ENCODE results near the gene SH3GLB2.
"Not testable (repeated sequence)": the region's sequence is repeated elsewhere in the genome, so short reads cannot be mapped to it uniquely, and the experiment has no call there.

The SH3GLB2 gene

DNA sequence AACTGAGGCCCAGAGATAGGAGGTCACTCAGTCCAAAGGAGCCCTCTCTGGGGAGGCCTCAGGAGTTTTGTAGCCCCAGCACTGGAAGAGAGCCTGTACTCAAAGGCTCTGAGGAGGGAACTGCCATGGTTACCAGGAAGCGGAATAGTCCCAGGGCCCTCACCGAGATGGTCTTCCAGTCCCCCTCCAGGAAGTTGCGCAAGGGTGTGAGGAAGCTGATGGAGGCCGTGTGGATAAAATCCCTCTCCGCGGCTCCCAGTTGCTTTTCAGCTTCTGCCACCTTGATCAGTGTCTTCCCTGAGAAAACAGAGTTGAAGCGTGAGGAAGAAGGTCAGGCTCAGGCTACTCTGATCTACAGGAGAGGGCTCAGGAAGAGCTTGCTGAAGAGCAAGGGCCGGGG lies 13.5 kb downstream of the SH3GLB2 start:
- no peak for DNase-seq (ENCODE audit: low spot score)

DNA sequence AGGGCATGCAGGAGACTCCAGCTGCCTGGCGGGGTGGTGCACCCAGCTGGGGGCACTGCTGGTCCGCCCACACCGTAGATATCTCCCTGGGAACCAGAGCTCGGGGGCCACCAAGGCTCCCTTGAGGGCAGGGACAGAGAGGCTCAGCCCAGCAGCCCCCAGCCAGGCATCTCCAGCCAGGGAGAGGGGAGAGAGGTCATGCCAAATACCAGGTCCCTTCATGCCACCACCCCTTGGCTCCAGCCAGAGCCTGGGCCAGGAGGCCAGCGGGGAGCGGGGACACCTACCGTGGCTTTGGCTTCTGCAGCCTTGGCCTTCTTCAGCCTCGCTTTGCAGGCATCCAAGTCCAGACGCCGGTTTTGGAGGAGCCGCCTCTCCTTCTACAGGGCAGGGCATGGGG lies 14.0 kb downstream of the SH3GLB2 start:
- DNase-seq (ENCODE audit: low spot score): no peak

GRCh38 chr9:129013674-129014073 lies 14.5 kb downstream of the SH3GLB2 start:
- DNase-seq (ENCODE audit: low spot score): no peak

DNA sequence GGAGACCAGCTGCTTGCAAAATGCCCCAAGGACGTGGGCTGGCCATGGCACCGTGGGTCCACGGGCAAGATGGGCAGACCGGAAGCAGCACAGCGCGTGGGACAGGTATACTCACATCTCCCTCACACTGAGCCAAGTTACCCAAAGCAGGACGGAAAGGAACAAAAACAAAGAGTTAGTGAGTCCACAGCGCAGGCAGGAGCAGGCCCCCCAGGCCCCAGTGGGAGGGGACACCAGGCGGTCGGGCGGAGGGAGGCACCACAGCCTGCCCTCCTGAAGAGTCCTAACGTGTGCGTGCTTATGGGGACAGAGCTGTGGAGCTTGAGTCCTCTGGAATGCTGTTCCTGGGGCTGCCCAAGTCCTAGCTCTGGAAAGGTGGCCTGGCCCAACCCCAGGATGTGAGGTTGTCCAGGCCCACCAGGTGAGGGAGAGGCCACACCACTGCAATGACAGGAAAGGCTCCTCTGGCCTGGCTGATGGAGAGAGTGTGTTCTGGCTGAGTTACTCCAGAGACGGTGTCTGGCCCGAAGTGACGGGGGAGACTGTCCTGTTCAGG lies 15.2 kb downstream of the SH3GLB2 start:
- DNase-seq (ENCODE audit: low spot score): no peak

GRCh38 chr9:129012343-129012742 lies 15.8 kb downstream of the SH3GLB2 start:
- no peak for DNase-seq (ENCODE audit: low spot score)

DNA sequence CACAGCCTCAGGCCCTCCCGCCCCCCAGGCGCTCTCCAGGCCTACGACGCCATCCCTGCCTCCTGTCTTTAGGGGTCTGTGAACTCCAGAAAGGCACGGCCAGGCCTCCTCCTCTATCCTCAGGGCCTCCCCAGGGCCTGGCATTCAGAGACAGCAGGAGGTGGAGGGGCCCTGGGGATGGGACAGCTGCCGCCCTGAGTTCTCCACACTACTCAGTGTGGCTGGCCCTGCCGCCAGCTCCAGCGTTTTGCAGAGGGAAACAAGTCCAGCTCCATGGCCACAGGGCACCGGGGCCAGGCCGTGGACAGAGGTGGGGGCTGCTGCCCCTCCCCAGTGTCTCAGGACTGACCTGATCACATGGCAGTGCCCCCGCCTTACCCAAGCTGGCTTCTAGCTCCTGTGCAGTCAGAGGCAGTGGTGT lies 16.4 kb downstream of the SH3GLB2 start:
- DNase-seq (ENCODE audit: low spot score): no peak

DNA sequence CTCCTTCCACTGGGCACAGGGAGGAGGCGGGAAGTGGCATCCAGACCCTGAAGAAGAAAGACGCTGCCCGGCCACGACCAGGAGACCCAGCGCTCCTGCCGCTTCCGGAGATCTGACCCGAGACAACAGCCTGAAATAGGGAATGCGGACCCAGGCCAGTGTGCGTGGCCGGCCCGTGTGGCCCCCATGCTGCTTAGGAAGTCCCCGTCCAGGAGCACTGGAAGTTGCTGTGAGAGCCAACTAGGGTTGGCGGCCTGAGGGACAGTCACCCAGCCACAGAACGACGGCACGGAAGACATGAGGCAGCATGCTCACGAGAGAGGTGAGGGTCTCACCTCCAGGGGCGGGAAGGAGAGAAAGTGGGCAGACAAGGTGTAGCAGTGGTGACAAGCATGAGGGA lies 17.0 kb downstream of the SH3GLB2 start:
- no peak for DNase-seq (ENCODE audit: low spot score)

DNA sequence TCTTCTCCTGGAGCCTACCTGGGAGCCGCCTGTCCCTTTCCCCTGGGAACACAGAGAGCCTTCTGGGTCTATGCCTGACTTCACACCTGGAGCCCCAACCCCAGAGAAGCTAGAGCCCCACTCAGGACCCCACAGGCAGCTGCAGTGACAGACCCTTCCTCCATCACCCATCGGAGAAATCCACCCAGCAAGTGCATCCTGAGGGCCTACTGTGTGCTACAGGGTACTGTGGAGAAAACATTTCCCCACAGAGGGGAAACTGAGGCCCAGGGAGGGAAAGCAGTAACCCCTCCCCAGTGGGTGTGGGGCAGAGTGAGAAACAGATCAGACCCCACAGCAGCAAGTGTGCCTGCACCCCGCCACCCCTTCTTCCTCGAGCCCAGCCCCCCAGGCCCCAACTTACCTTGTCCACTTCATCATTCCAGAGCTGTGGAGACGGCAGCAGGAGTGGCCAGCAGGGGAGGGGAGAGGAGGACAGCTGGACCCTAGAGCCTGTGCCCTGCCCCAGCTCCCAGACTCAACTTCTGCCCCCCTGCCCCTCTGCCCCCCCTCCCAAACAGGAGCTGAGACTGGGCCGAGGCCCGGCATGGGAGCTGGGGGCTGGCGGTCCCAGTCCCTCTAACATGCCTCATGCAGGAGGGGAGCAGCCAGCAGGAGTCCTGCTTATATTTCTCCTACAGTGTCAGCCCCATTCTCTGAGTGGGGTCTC lies 17.7 kb downstream of the SH3GLB2 start:
- DNase-seq (ENCODE audit: low spot score): no peak

GRCh38 chr9:129009584-129010141 lies 18.5 kb downstream of the SH3GLB2 start:
- DNase-seq (ENCODE audit: low spot score): no peak

GRCh38 chr9:129008986-129009583 lies 19.0 kb downstream of the SH3GLB2 start:
- no peak for DNase-seq (ENCODE audit: low spot score)

DNA sequence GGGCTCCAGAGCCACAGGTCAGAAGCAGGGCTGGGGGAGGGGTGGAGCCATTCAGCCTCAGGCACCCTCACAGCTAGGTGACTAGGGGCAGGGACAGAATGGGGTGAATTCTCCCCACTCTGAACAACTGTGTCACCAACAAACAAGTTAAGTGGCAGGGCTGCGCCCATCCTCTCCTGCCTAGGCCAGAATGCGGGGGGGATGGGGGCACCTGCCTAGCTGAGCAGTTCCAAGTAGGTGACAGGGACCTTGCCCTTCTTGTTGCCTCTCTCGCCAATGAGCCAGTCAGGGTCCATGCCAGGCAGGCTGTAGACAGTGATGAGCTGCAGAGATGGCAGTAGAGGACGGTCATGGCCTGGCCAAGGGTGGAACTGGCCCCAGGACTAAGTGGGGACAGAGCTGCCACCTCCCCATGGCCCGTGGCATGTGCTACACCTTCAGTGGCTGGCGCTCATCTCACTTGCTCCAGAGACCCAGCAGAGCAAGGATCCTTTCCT lies 19.6 kb downstream of the SH3GLB2 start:
- DNase-seq (ENCODE audit: low spot score): no peak

GRCh38 chr9:129007766-129008468 lies 20.2 kb downstream of the SH3GLB2 start:
- no peak for DNase-seq (ENCODE audit: low spot score)

DNA sequence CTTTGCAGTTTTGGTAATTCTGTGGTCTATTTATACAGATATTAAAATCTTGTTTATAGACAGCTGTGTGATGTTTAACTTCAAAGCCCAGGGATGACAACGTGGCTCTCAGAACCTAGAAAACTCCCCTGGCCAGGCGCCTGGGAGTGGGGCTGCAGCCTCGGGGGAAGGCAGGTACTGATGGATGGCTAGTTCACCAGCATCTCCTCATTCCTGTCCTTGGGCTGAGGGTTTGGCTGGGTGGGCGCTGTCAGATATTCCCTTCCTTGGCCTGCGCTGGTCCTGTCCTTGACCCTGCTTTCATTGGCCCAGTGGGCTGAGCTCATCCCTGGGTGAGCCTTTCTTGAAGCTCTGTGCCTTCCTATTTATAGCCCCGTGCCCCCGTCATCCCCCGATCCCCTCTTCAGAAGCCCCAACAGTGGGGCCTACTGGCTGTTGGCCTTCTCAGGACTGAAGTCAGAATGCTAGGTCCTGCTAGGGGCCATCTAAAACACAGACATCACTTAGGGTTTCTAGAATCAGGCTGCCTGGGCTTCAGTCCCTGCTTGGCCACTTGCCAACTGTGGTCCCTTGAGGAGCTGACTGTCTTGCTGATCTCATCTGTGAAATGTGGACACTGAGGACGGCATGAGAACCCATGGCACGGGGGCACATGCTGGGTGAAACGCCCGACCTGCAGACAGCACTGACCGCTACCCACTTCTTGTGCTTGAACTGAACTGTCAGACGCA lies 20.9 kb downstream of the SH3GLB2 start:
- DNase-seq (ENCODE audit: low spot score): no peak

GRCh38 chr9:129006328-129007034 lies 21.6 kb downstream of the SH3GLB2 start:
- no peak for DNase-seq (ENCODE audit: low spot score)

- DNase-seq (ENCODE audit: low spot score): no peak
Measured at GRCh38 chr9:129005336-129005997, 22.7 kb downstream of the SH3GLB2 start.

GRCh38 chr9:129004173-129004572 lies 24.0 kb downstream of the SH3GLB2 start:
- DNase-seq (ENCODE audit: low spot score): not testable (repeated sequence)

DNA sequence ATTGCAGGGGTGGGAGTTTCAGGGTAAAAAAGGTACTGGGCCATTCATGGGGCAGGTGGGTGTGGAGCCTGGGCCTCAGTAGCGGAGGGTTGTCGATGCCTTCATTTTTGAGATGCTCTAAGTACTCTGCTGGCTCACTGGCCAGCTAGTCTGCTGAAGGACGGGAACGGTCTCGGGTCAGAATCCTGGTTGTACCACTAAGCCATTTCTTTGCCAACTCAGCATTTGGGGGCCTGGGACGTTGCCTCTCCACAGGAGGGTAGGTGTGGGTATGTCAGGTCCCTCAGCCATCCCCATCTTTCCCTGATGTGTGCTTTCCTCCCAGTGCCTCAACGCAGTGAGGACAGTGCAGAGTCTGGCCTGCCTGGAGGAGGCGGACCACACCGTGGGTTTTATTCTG lies 25.1 kb downstream of the SH3GLB2 start:
- DNase-seq (ENCODE audit: low spot score): no peak

GRCh38 chr9:129001504-129002325 lies 26.4 kb downstream of the SH3GLB2 start:
- DNase-seq (ENCODE audit: low spot score): no peak

DNA sequence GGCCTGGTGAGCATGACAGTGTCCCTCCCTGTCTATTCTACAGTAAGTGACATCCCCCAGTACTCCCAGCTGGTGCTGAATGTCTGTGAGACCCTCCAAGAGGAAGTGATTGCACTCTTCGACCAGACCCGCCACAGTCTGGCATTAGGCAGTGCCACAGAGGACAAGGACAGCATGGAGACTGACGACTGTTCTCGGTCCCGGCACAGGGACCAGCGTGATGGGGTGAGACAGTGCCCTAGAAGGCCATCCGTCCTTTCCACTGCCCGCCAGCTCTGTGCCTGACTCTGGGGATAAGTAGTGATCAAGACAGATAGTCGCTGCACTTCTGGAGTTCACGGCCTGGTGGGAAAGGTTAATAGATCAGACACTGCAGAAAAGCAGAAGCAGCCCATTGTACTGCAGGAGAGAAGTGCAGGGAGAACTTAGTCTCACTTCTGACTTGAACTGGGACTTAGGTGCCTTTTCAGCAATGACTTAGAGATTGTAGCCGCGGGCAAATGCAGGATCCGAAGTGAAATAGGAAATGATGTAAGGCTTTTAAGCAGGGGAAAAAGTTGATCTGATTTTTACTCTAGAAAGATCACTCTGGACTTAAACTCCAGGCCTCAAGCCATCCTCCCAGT lies 28.4 kb downstream of the SH3GLB2 start:
- DNase-seq (ENCODE audit: low spot score): no peak
